Stomach (tissue), 4 donors: ENCODE measurements around the gene KRTAP4-12.

Experiments used
- EP300 ChIP-seq: sonication (generic); formaldehyde crosslinking; IDR thresholded peaks from one replicate; pipeline ENCODE4 v1.6.1; 2017; ENCODE audit warnings: antibody characterized with exemption
- POLR2A ChIP-seq, 4 donors: fragments of 450-650 bp; IDR thresholded peaks; one replicate each; pipeline ENCODE4 v1.6.1; 2016; ENCODE audit warnings: antibody characterized with exemption in 4 of 4, control low read depth in 2 of 4, mild to moderate bottlenecking in 1 of 4, moderate library complexity in 1 of 4
- POLR2AphosphoS5 ChIP-seq, 3 donors: sonication (generic); formaldehyde crosslinking; IDR thresholded peaks; one replicate each; pipeline ENCODE4 v1.6.1; 2016; ENCODE audit warnings: antibody characterized with exemption in 3 of 3
- TF ChIP-seq, protein P1 (sequence below), 7 experiments: fragments of 450-650 bp in 4 of 7; fragments of 200-600 bp in 3 of 7; sonication (generic) in 3 of 7; IDR thresholded peaks; one replicate each; pipeline ENCODE4 v1.5.1; 2016 to 2019; ENCODE audit warnings: antibody characterized with exemption in 7 of 7, control low read depth in 2 of 7, mild to moderate bottlenecking in 1 of 7

DNA sequence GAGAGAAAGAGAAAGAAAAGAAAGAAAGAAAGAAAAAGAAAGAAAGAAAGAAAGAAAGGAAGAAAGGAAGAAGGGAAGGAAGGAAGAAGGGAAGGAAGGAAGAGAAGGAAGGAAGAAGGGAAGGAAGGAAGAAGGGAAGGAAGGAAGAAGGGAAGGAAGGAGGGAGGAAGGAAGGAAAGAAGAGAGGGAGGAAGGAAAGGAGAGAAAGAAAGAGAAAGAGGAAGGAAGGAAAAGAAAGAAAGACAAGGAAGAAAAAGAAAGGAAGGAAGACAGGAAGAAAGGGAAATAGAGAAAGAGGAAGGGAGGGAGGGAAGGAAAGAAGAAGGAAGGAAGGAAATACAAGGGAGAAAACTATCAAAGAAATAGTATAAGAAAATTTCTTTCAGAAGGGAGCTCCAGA is 47.2 kb downstream of the KRTAP4-12 start:
- TF ChIP-seq, protein P1, sequence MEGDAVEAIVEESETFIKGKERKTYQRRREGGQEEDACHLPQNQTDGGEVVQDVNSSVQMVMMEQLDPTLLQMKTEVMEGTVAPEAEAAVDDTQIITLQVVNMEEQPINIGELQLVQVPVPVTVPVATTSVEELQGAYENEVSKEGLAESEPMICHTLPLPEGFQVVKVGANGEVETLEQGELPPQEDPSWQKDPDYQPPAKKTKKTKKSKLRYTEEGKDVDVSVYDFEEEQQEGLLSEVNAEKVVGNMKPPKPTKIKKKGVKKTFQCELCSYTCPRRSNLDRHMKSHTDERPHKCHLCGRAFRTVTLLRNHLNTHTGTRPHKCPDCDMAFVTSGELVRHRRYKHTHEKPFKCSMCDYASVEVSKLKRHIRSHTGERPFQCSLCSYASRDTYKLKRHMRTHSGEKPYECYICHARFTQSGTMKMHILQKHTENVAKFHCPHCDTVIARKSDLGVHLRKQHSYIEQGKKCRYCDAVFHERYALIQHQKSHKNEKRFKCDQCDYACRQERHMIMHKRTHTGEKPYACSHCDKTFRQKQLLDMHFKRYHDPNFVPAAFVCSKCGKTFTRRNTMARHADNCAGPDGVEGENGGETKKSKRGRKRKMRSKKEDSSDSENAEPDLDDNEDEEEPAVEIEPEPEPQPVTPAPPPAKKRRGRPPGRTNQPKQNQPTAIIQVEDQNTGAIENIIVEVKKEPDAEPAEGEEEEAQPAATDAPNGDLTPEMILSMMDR (IDR thresholded peaks at IDR 0.05), result no peak
- TF ChIP-seq POLR2A (IDR thresholded peaks at IDR 0.05) (no peak), EP300 (no peak), POLR2AphosphoS5 (IDR thresholded peaks at IDR 0.05) (no peak)
